Measurements from ENCODE around the gene UCK2.

UCK2 gene

GRCh38 chr1:165905853-165906252 lies 78.4 kb downstream of the UCK2 start:
- DNase-seq = no peak

- DNase-seq = no peak
These were observed 79.9 kb downstream of the UCK2 start for GRCh38 chr1:165907256-165907857.

GRCh38 chr1:165910764-165911421 lies 83.5 kb downstream of the UCK2 start:
- no peak for DNase-seq

- DNase-seq = no peak
These were observed 84.3 kb downstream of the UCK2 start for GRCh38 chr1:165911609-165912281.

GRCh38 chr1:165912638-165913037 lies 85.2 kb downstream of the UCK2 start:
- DNase-seq = no peak

- DNase-seq = peak; percentile 68
These were observed 86.9 kb downstream of the UCK2 start for GRCh38 chr1:165914136-165914798.

- DNase-seq = no peak
These were observed 88.1 kb downstream of the UCK2 start for GRCh38 chr1:165915480-165915879.

GRCh38 chr1:165915932-165916348 lies 88.5 kb downstream of the UCK2 start:
- no peak for DNase-seq

- no peak for DNase-seq
These were observed 89.8 kb downstream of the UCK2 start for GRCh38 chr1:165917166-165917565.

- no peak for DNase-seq
These were observed 96.7 kb downstream of the UCK2 start for GRCh38 chr1:165924117-165924516.

- DNase-seq = no peak
These were observed 98.2 kb downstream of the UCK2 start for GRCh38 chr1:165925498-165926079.

- DNase-seq = no peak
These were observed 99.8 kb downstream of the UCK2 start for GRCh38 chr1:165927169-165927568.

GRCh38 chr1:165928075-165928731 lies 100.8 kb downstream of the UCK2 start:
- no peak for DNase-seq

GRCh38 chr1:165930961-165931360 lies 103.5 kb downstream of the UCK2 start:
- no peak for DNase-seq

GRCh38 chr1:165933446-165934170 lies 106.2 kb downstream of the UCK2 start:
- no peak for DNase-seq

- no peak for DNase-seq
These were observed 109.1 kb downstream of the UCK2 start for GRCh38 chr1:165936542-165936941.

- DNase-seq = no peak
These were observed 110.4 kb downstream of the UCK2 start for GRCh38 chr1:165937829-165938228.

- no peak for DNase-seq
These were observed 111.4 kb downstream of the UCK2 start for GRCh38 chr1:165938844-165939243.

GRCh38 chr1:165941531-165941930 lies 114.1 kb downstream of the UCK2 start:
- DNase-seq = no peak

GRCh38 chr1:165942062-165942461 lies 114.6 kb downstream of the UCK2 start:
- no peak for DNase-seq

- DNase-seq = no peak
These were observed 115.6 kb downstream of the UCK2 start for GRCh38 chr1:165942927-165943597.

- no peak for DNase-seq
These were observed 118.5 kb downstream of the UCK2 start for GRCh38 chr1:165945911-165946310.

All from DMS79 treated with DMSO at 0.1 percent for 48 hours (cell line).